Measurements from ENCODE around the gene SPATA17. TPM values are rescaled to one million over a fixed set of nuclear protein-coding genes. Genes with fewer than 3 reads are reported as not detected.

The SPATA17 gene
- total and polyA plus RNA-seq, 10 of the 15 experiments (the other 5 are each of a cell fraction or from before 2014, with no cell fraction given): 0.08 to 0.27 (median 0.11) TPM; not detected in 6

DNA sequence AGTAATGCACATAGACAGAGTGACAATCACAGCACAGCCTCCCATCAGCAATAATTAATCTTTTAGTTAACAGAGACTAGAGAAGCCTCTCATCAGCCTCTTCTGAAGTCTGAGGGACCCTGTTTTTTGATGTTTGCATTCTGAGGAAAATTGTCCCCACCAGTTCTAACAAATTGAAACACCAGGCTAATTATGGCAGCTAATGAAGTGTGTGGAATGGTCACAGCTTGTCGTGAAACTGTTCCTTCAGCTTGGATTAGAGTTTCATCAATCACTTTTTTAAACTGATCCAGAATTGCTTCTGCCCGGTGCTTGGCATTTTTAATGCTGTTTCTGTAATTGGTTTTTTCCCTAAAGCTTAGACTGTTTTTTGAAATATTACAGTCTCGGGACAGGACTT is 208.0 kb downstream of the SPATA17 start:
- Histone ChIP-seq H3K4me1 (ENCODE audit: control insufficient read depth, insufficient read depth, low read length) (no peaks in the 10 kb centered on the region), H3K27ac (ENCODE audit: control insufficient read depth, insufficient read depth) (no peak overlapping the region), H3K9ac (ENCODE audit: control insufficient read depth, insufficient read depth, low read length) (no peak overlapping the region), H4K20me1 (ENCODE audit: control insufficient read depth, insufficient read depth) (no peaks in the 10 kb centered on the region), H2AFZ (ENCODE audit: control insufficient read depth, low read depth, low read length) (no peak overlapping the region), H3K27me3 (replicated peaks in 1 of 2; ENCODE audit: control insufficient read depth in 2 of 2, insufficient read depth in 2 of 2, low read length in 1 of 2) (no peaks in the 10 kb centered on the region), H3K36me3 (ENCODE audit: control insufficient read depth in 2 of 2, insufficient read depth in 2 of 2, low read length in 1 of 2) (no peaks in the 10 kb centered on the region), H3K4me2 (ENCODE audit: control insufficient read depth, insufficient read depth) (no peak overlapping the region), H3K79me2 (ENCODE audit: control insufficient read depth, insufficient read depth, low read length) (no peaks in the 10 kb centered on the region), H3K9me3 (replicated peaks; ENCODE audit: control insufficient read depth, insufficient read depth, low read length) (no peaks in the 10 kb centered on the region), H3K4me3 (no peak overlapping the region)
- BruUV-seq (replicated peaks): no TSS peak
- no peak for TF ChIP-seq NFXL1 (IDR thresholded peaks at IDR 0.05; ENCODE audit: borderline replicate concordance)
- TF ChIP-seq, protein P1, sequence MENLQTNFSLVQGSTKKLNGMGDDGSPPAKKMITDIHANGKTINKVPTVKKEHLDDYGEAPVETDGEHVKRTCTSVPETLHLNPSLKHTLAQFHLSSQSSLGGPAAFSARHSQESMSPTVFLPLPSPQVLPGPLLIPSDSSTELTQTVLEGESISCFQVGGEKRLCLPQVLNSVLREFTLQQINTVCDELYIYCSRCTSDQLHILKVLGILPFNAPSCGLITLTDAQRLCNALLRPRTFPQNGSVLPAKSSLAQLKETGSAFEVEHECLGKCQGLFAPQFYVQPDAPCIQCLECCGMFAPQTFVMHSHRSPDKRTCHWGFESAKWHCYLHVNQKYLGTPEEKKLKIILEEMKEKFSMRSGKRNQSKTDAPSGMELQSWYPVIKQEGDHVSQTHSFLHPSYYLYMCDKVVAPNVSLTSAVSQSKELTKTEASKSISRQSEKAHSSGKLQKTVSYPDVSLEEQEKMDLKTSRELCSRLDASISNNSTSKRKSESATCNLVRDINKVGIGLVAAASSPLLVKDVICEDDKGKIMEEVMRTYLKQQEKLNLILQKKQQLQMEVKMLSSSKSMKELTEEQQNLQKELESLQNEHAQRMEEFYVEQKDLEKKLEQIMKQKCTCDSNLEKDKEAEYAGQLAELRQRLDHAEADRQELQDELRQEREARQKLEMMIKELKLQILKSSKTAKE (IDR thresholded peaks at IDR 0.05; ENCODE audit: low read depth, poor library complexity, severe bottlenecking): no peak
- TF ChIP-seq CREM (IDR thresholded peaks at IDR 0.05; ENCODE audit: low read depth): no peak
- TF ChIP-seq MTA2 (IDR thresholded peaks at IDR 0.05; ENCODE audit: low read depth): no peak
- no peak for TF ChIP-seq MTA3 (IDR thresholded peaks at IDR 0.05; ENCODE audit: borderline replicate concordance, low read length)
- TF ChIP-seq POLR2AphosphoS2 (IDR thresholded peaks at IDR 0.05; ENCODE audit: low read depth, low read length): no peak
- no peak for TF ChIP-seq STAT3 (IDR thresholded peaks at IDR 0.05; ENCODE audit: low read depth, low read length)
- in situ Hi-C loops (cut with MboI) (no loop called here), intact Hi-C loops (cut with micrococcal nuclease; ENCODE audit: unreplicated experiment) (no loop called here)
- no peak for DNase-seq (ENCODE audit: low read depth, low spot score)
- ATAC-seq: no peak
- POLR2A ChIA-PET: no interaction called here
- SMC1A ChIA-PET (ENCODE audit: uncharacterized antibody, unreplicated experiment): no interaction called here
- no peak for FAIRE-seq
- CTCF ChIA-PET: no interaction called here
- WGBS (ENCODE audit: insufficient coverage, insufficient replicate concordance, low lambda C conversion rate, missing lambda C conversion rate): 4% methylated on average over 3 of the region's 3 CpGs
- RAD21 ChIA-PET (ENCODE audit: unreplicated experiment): no interaction called here

DNA sequence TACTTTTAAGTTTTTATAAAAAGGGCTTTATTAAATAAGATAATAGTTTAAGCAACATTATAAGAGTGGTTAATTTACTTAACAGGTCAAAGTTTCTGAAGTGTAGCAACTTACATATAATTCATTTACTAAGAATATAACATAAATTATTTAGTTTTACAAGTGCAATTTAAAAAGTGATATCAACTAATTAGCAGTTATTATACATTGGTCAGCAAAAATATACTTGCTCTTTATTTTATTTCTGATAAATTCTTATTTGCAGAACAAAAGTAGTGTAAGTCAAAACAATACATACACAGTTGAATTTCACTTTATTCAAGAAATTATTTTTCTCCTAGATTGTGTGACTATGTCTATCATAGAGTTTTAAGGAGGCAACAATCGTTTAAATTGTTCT is 215.6 kb downstream of the SPATA17 start:
- H3K4me1 ChIP-seq (ENCODE audit: control insufficient read depth, insufficient read depth, low read length): no peaks in the 10 kb centered on the region
- ChIA-PET RAD21 (ENCODE audit: unreplicated experiment) (no interaction called here), POLR2A (no interaction called here), CTCF (no interaction called here), SMC1A (ENCODE audit: uncharacterized antibody, unreplicated experiment) (no interaction called here)
- in situ Hi-C loops (cut with MboI): no loop called here
- DNase-seq (ENCODE audit: low read depth, low spot score) (no peak), ATAC-seq (no peak), FAIRE-seq (no peak)
- H3K4me3 ChIP-seq: no peak overlapping the region
- no peaks in the 10 kb centered on the region for H4K20me1 ChIP-seq (ENCODE audit: control insufficient read depth, insufficient read depth)
- no peak overlapping the region for H3K4me2 ChIP-seq (ENCODE audit: control insufficient read depth, insufficient read depth)
- no peak overlapping the region for H3K27ac ChIP-seq (ENCODE audit: control insufficient read depth, insufficient read depth)
- no peak overlapping the region for H3K9ac ChIP-seq (ENCODE audit: control insufficient read depth, insufficient read depth, low read length)
- BruUV-seq (replicated peaks): no TSS peak
- no peaks in the 10 kb centered on the region for H3K27me3 ChIP-seq (replicated peaks in 1 of 2; ENCODE audit: control insufficient read depth in 2 of 2, insufficient read depth in 2 of 2, low read length in 1 of 2)
- H3K36me3 ChIP-seq (ENCODE audit: control insufficient read depth in 2 of 2, insufficient read depth in 2 of 2, low read length in 1 of 2): no peaks in the 10 kb centered on the region
- H3K9me3 ChIP-seq (replicated peaks; ENCODE audit: control insufficient read depth, insufficient read depth, low read length): no peaks in the 10 kb centered on the region
- no peaks in the 10 kb centered on the region for H3K79me2 ChIP-seq (ENCODE audit: control insufficient read depth, insufficient read depth, low read length)
- WGBS (ENCODE audit: insufficient coverage, insufficient replicate concordance, low lambda C conversion rate, missing lambda C conversion rate): 0% methylated on average over 1 of the region's 1 CpG
- no peak overlapping the region for H2AFZ ChIP-seq (ENCODE audit: control insufficient read depth, low read depth, low read length)
- intact Hi-C loops (cut with micrococcal nuclease; ENCODE audit: unreplicated experiment): no loop called here
- TF ChIP-seq, protein P2, sequence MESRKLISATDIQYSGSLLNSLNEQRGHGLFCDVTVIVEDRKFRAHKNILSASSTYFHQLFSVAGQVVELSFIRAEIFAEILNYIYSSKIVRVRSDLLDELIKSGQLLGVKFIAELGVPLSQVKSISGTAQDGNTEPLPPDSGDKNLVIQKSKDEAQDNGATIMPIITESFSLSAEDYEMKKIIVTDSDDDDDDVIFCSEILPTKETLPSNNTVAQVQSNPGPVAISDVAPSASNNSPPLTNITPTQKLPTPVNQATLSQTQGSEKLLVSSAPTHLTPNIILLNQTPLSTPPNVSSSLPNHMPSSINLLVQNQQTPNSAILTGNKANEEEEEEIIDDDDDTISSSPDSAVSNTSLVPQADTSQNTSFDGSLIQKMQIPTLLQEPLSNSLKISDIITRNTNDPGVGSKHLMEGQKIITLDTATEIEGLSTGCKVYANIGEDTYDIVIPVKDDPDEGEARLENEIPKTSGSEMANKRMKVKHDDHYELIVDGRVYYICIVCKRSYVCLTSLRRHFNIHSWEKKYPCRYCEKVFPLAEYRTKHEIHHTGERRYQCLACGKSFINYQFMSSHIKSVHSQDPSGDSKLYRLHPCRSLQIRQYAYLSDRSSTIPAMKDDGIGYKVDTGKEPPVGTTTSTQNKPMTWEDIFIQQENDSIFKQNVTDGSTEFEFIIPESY (IDR thresholded peaks at IDR 0.05): no peak
- TF ChIP-seq SMARCA5 (IDR thresholded peaks at IDR 0.05) (no peak), NFYA (IDR thresholded peaks at IDR 0.05; ENCODE audit: borderline replicate concordance, low read depth, low read length) (no peak), EGR1 (IDR thresholded peaks at IDR 0.05; ENCODE audit: borderline replicate concordance in 1 of 2, low read depth in 2 of 2, low read length in 2 of 2) (no peak), JUND (IDR thresholded peaks at IDR 0.05; ENCODE audit: low read depth, low read length) (no peak)

Data from GM12878 (cell line).